Loucy (cell line): ENCODE measurements around the gene MATK.

Source experiments
- H2AFZ ChIP-seq: fragments of 200-600 bp; sonication (generic); 2 replicates; pipeline ENCODE4 v1.6.0; 2016; ENCODE audit warnings: antibody characterized with exemption, mild to moderate bottlenecking, low read length, moderate library complexity
- H3F3A ChIP-seq: fragments of 200-600 bp; 2 replicates; pipeline ENCODE4 v1.6.0; 2016; ENCODE audit warnings: antibody characterized with exemption, low read depth, mild to moderate bottlenecking
- H3K27me3 ChIP-seq: fragments of 200-600 bp; sonication (generic); 2 replicates; pipeline ENCODE4 v1.6.1; 2014; ENCODE audit warnings: low read length, mild to moderate bottlenecking; ENCODE audit not compliant: insufficient read depth, poor library complexity, severe bottlenecking
- H3K36me3 ChIP-seq: fragments of 200-600 bp; sonication (generic); 2 replicates; pipeline ENCODE4 v1.6.1; 2016; ENCODE audit warnings: low read length; ENCODE audit not compliant: insufficient read depth
- H3K4me1 ChIP-seq: fragments of 200-600 bp; sonication (generic); 2 replicates; pipeline ENCODE4 v1.5.1; 2014; ENCODE audit warnings: low read length, mild to moderate bottlenecking; ENCODE audit not compliant: insufficient read depth, poor library complexity, severe bottlenecking
- H3K4me2 ChIP-seq: fragments of 200-600 bp; sonication (generic); 2 replicates; pipeline ENCODE4 v1.6.0; 2014; ENCODE audit warnings: antibody characterized with exemption, low read length, low read depth, mild to moderate bottlenecking; ENCODE audit not compliant: poor library complexity, severe bottlenecking
- H3K4me3 ChIP-seq: fragments of 200-600 bp; sonication (generic); 2 replicates; pipeline ENCODE4 v1.5.1; 2014; ENCODE audit warnings: low read length, mild to moderate bottlenecking, mixed read lengths; ENCODE audit not compliant: poor library complexity, severe bottlenecking
- H3K79me2 ChIP-seq: fragments of 200-600 bp; sonication (generic); 2 replicates; pipeline ENCODE4 v1.6.1; 2014; ENCODE audit warnings: low read length; ENCODE audit not compliant: insufficient read depth
- H3K9ac ChIP-seq: fragments of 200-600 bp; sonication (generic); 2 replicates; pipeline ENCODE4 v1.6.0; 2014; ENCODE audit warnings: mild to moderate bottlenecking, low read depth, low read length, moderate library complexity; ENCODE audit not compliant: poor library complexity, severe bottlenecking
- H3K9me2 ChIP-seq: fragments of 200-600 bp; sonication (generic); replicated peaks from 2 replicates; pipeline ENCODE4 v1.6.1; 2016; ENCODE audit warnings: low read depth, low read length, mixed read lengths
- H3K9me3 ChIP-seq: fragments of 200-600 bp; sonication (generic); 2 replicates; pipeline ENCODE4 v1.6.1; 2014; ENCODE audit warnings: mild to moderate bottlenecking, antibody characterized with exemption, low read length, low read depth; ENCODE audit not compliant: insufficient read depth
- H4K20me1 ChIP-seq: fragments of 200-600 bp; sonication (generic); 2 replicates; pipeline ENCODE4 v1.6.0; 2014; ENCODE audit warnings: antibody characterized with exemption, low read length, mild to moderate bottlenecking; ENCODE audit not compliant: insufficient read depth, poor library complexity, severe bottlenecking
- EZH2phosphoT487 ChIP-seq: fragments of 200-600 bp; IDR thresholded peaks from 2 replicates; pipeline ENCODE4 v1.6.1; 2018; ENCODE audit warnings: antibody characterized with exemption, mild to moderate bottlenecking, moderate library complexity, borderline replicate concordance
- TF ChIP-seq, protein P1 (sequence below): fragments of 200-600 bp; sonication (generic); conservative IDR thresholded peaks from 2 replicates; pipeline ENCODE4 v1.5.1; 2014; ENCODE audit warnings: mild to moderate bottlenecking, antibody characterized with exemption, low read length

MATK gene

DNA sequence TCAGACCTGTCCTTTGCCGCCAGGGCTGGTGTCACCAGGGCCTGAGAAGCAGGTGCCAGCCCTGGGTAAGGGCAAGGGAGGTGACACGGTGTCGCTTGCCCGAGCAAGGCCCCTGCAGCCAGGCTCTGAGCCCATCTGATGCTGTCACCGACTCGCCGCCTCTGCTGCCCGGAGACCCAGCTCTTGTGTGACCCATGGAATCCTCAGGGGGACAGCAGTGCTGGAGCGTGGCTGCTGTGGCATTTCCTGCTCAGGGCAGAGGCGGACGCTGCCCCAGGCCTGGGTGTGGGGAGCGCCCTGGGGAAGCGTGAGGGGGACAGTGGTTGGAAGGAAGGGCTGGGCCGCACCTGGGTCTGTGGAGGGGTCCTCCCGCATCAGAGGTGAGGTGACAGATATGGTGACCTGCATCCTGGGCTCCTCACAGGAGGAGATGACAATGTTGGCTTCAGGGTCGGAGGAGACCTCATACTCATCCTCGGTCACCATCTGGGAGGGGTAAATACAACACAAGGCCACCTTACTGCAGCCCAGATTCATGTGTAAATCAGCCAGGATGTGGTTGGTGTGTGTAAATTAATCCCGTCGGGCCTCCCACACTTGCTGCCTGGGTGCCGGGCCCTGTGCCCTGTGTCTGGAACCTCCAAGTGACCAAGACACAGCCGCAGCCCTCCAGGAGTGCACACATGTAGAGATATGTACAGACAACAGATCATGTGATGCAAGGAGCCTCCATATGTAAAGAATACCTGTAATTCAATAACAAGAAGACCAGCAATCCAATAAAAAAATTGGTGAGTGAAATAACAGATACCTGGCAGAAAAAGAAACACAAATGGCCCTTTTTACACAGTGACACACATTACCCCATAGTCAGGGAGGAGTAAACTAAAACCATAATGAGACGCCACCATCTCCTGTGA lies 27.6 kb upstream of the MATK start:
- peak overlapping the region; percentile 85 for H3K4me2 ChIP-seq

DNA sequence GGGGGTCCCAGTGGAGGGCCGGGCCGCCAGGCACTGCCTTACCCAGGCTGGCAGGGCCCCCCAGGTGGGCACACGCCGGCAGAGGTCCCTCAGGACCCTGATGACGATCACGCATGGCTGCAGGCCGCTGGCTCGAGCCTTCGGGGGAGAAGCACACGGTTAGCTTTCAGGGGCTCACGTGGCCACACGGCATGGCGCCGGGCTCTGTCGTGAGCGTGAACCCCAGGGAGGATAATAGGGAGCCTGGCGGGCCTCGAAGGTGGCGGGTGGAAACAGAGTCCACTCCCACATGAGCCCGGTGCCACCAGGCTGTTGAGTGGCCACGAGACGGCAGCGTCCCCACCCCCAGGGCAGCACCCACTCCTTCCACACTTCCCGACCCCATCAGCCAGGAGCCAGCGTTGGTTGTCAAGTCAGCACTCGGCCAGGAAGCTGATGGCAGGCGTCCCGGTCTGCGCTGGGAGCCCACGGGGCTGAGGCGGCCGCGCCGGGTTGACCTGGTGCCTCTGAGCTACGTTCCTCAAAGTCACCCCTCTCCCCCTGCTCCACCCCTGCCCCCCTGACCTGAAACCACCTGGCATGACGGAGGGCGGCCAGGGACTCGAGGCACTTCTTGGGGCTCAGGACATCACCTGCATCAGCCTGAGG lies 24.7 kb upstream of the MATK start:
- Histone ChIP-seq H2AFZ (no peak overlapping the region), H3K4me2 (no peak overlapping the region), H3K9ac (peak overlapping the region; percentile 50), H3K4me3 (no peak overlapping the region), H3K79me2 (no peaks in the 10 kb centered on the region), H3K9me3 (no peaks in the 10 kb centered on the region), H3K36me3 (no peaks in the 10 kb centered on the region), H3K9me2 (no peaks in the 10 kb centered on the region), H3F3A (no peaks in the 10 kb centered on the region), H4K20me1 (no peaks in the 10 kb centered on the region), H3K4me1 (peaks cover 56% of the 10 kb centered on the region), H3K27me3 (no peaks in the 10 kb centered on the region)
- TF ChIP-seq EZH2phosphoT487, result no peak
- TF ChIP-seq, protein P1, sequence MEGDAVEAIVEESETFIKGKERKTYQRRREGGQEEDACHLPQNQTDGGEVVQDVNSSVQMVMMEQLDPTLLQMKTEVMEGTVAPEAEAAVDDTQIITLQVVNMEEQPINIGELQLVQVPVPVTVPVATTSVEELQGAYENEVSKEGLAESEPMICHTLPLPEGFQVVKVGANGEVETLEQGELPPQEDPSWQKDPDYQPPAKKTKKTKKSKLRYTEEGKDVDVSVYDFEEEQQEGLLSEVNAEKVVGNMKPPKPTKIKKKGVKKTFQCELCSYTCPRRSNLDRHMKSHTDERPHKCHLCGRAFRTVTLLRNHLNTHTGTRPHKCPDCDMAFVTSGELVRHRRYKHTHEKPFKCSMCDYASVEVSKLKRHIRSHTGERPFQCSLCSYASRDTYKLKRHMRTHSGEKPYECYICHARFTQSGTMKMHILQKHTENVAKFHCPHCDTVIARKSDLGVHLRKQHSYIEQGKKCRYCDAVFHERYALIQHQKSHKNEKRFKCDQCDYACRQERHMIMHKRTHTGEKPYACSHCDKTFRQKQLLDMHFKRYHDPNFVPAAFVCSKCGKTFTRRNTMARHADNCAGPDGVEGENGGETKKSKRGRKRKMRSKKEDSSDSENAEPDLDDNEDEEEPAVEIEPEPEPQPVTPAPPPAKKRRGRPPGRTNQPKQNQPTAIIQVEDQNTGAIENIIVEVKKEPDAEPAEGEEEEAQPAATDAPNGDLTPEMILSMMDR, result no peak

More for the DNA sequence above, 27.6 kb upstream of the MATK start:
- Histone ChIP-seq H3K79me2 (no peaks in the 10 kb centered on the region), H3F3A (no peaks in the 10 kb centered on the region), H3K9me2 (no peaks in the 10 kb centered on the region), H3K9me3 (no peaks in the 10 kb centered on the region), H3K36me3 (no peaks in the 10 kb centered on the region), H3K9ac (peak overlapping the region; percentile 78), H2AFZ (0 out of 2 replicates have a peak overlapping the region, but pooled peaks have one; percentile 5), H4K20me1 (no peaks in the 10 kb centered on the region), H3K4me1 (peaks cover 54% of the 10 kb centered on the region), H3K4me3 (peak overlapping the region; percentile 16), H3K27me3 (no peaks in the 10 kb centered on the region)
- TF ChIP-seq, protein P1, result no peak
- no peak for TF ChIP-seq EZH2phosphoT487

DNA sequence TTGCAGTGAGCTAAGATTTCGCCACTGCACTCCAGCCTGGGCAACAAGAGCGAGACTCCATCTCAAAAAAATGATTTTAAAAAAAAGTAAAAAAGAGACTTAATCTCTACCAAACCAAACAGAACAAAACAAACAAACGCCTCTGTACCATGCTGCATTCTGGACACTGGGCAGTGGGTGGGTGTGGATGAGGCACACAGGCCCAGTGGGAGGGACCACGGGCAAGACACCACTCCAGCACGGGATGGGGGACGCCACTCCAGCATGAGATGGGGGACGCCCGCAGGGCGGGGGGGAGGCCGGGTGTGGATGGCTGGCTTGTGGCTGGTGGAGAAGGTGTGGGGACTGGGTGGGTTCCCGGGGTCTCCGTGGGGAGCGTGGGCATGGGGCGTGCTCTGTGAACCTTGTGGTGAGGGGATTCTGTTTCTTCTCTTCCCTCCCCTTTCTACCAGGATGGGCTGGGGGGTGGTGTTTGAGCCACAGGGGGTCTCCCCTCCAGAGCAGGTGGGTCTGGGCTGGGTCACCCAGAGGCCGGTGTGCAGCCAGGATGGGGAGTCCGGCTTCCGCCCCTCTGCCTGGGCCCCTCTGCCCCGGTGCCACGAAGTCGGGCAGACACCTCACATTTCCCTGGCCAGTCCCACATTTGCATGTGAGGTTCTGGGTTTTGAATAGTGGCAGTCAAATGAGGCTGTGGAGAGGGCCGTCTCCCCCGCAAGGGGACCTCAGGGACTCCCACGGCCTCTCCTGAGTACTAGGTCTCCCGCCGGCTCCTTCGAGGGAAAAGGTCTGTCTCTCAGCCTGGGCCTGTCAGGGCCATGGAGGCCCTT lies 23.9 kb upstream of the MATK start:
- no peaks in the 10 kb centered on the region for H3K79me2 ChIP-seq
- H3K9me2 ChIP-seq, result no peaks in the 10 kb centered on the region
- no peaks in the 10 kb centered on the region for H3K36me3 ChIP-seq
- no peaks in the 10 kb centered on the region for H3K27me3 ChIP-seq
- no peak overlapping the region for H3K4me3 ChIP-seq
- H3F3A ChIP-seq, result no peaks in the 10 kb centered on the region
- TF ChIP-seq, protein P1, result no peak
- no peak for TF ChIP-seq EZH2phosphoT487
- H4K20me1 ChIP-seq, result no peaks in the 10 kb centered on the region
- no peak overlapping the region for H3K4me2 ChIP-seq
- no peaks in the 10 kb centered on the region for H3K9me3 ChIP-seq
- no peak overlapping the region for H2AFZ ChIP-seq
- peaks cover 55% of the 10 kb centered on the region for H3K4me1 ChIP-seq
- H3K9ac ChIP-seq, result peak overlapping the region; percentile 50
